ENCODE data around the gene RBM19. TPM values are rescaled to one million over a fixed set of nuclear protein-coding genes. Genes with fewer than 3 reads are reported as not detected.

RBM19 gene
- total and polyA plus RNA-seq, 3 experiments from 2014 or later = 12.6 to 114 (median 109) TPM

DNA sequence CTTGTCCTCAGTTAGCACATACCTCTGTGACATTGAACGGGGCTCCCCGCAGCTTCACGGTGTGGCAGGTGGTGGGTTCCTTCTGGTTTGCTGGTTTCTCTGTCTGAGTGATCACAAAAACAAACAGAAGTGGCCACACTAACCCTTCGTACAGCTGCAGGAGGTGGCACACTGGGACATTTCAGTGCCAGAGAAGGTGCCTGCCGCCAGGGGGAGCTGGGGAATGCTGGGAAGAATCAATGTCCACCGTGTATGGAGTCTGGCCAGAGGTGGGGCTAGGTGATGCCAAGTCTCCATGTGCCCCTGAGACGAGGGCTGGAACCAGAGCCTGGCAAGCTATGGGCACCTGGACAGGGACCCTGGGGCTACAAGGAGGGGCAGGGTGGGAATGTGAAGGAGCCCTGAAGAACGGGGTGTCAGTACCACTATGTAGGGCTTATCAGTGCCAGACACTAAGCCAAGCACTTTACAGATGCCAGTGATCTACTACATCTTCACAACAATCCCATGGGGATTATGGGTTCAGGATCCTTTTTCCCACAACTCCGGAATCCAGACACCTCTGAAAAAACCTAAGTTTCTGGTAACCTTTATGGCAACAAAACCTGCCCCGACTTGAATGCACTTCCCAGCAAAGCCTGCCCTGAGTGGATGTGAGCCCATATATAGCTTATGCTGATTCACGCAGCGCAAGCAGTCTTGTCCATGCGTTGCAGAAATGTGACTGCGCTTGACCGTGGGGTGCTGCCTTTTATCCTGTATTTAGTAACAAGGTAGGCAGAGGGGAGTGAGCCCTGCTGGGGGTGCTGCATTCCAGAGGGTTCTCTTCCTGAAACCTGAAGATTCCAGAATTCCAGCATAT is 10.8 kb downstream of the RBM19 start:
- Mint-ChIP-seq H3K4me1 (peaks cover 0 to 1% (median 0%) of the 10 kb centered on the region in 3 donors), H3K36me3 (peaks cover 5 to 99% (median 27%) of the 10 kb centered on the region in 3 donors), H3K4me3 (no peak overlapping the region), H3K27me3 (no peaks in the 10 kb centered on the region), H3K27ac (peak overlapping the region in 2 of 8 donors; percentile 29 to 51), H3K9me3 (no peaks in the 10 kb centered on the region)
- ChIA-PET POLR2A (no interaction called here), CTCF (interaction anchor here (1.4 kb wide), 1 partner anchor 11 kb away, joined by 6 read pairs; the partner anchor contains the start of gene RBM19)
- Histone ChIP-seq H3K27me3 (ENCODE audit: insufficient read depth, low read length, poor library complexity, severe bottlenecking) (no peaks in the 10 kb centered on the region), H3K4me3 (ENCODE audit: low read length) (no peak overlapping the region), H3K9me3 (ENCODE audit: low read length) (no peaks in the 10 kb centered on the region), H3K4me1 (ENCODE audit: insufficient read depth, low read length) (no peaks in the 10 kb centered on the region), H3K36me3 (ENCODE audit: insufficient read depth, low read length) (peaks cover 73% of the 10 kb centered on the region), H3K27ac (ENCODE audit: low read depth, low read length) (no peak overlapping the region)
- no peak for DNase-seq

DNA sequence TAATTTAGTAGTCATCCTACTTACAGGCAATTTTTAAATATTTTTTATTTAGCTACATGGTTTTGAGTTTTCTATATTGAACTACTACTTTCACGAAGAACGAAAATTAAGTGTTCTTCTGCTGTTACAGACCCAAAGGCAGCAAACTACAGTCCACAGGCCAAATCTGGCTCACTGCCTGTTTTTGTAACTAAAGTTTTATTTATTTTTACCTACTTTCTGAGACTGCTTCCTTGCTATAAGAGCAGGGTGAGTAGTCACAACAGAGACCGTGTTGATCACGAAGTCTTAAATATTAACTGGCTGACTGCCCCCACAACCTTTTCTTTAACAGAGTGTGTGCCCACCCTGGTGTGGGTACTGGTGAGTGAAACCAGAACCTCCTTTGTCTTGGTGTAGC is 11.6 kb downstream of the RBM19 start:
- Histone ChIP-seq H3K27me3 (ENCODE audit: insufficient read depth, low read length, poor library complexity, severe bottlenecking) (no peaks in the 10 kb centered on the region), H3K9me3 (ENCODE audit: low read length) (no peaks in the 10 kb centered on the region), H3K27ac (ENCODE audit: low read depth, low read length) (no peak overlapping the region), H3K36me3 (ENCODE audit: insufficient read depth, low read length) (peaks cover 72% of the 10 kb centered on the region), H3K4me3 (ENCODE audit: low read length) (no peak overlapping the region), H3K4me1 (ENCODE audit: insufficient read depth, low read length) (no peaks in the 10 kb centered on the region)
- Mint-ChIP-seq H3K4me1 (peaks cover 0 to 1% (median 0%) of the 10 kb centered on the region in 3 donors), H3K4me3 (no peak overlapping the region), H3K36me3 (peaks cover 5 to 99% (median 23%) of the 10 kb centered on the region in 3 donors), H3K9me3 (no peaks in the 10 kb centered on the region), H3K27ac (peak overlapping the region in 1 of 8 donors; percentile 51), H3K27me3 (no peaks in the 10 kb centered on the region)
- POLR2A ChIA-PET = no interaction called here
- no peak for DNase-seq
- CTCF ChIA-PET = interaction anchor here (1.4 kb wide), 1 partner anchor 12 kb away, joined by 6 read pairs; the partner anchor contains the start of gene RBM19

GRCh38 chr12:113950873-113951272 is 15.3 kb downstream of the RBM19 start:
- Mint-ChIP-seq H3K4me3 (no peak overlapping the region), H3K27me3 (no peaks in the 10 kb centered on the region), H3K4me1 (no peaks in the 10 kb centered on the region), H3K27ac (peak overlapping the region in 1 of 8 donors; percentile 41), H3K36me3 (peaks cover 6 to 100% (median 34%) of the 10 kb centered on the region in 3 donors), H3K9me3 (no peaks in the 10 kb centered on the region)
- Histone ChIP-seq H3K9me3 (ENCODE audit: low read length) (no peaks in the 10 kb centered on the region), H3K4me3 (ENCODE audit: low read length) (no peak overlapping the region), H3K27me3 (ENCODE audit: insufficient read depth, low read length, poor library complexity, severe bottlenecking) (no peaks in the 10 kb centered on the region), H3K36me3 (ENCODE audit: insufficient read depth, low read length) (peaks cover 71% of the 10 kb centered on the region), H3K4me1 (ENCODE audit: insufficient read depth, low read length) (no peaks in the 10 kb centered on the region), H3K27ac (ENCODE audit: low read depth, low read length) (no peak overlapping the region)
- POLR2A ChIA-PET = no interaction called here
- no peak for DNase-seq
- CTCF ChIA-PET = interaction anchor here (1.6 kb wide), 1 partner anchor 16 kb away, joined by 5 read pairs; the partner anchor contains the start of gene RBM19

GRCh38 chr12:113949321-113950305 is 16.5 kb downstream of the RBM19 start:
- DNase-seq = no peak
- Mint-ChIP-seq H3K27me3 (no peaks in the 10 kb centered on the region), H3K9me3 (no peaks in the 10 kb centered on the region), H3K4me1 (no peaks in the 10 kb centered on the region), H3K36me3 (peaks cover 7 to 99% (median 32%) of the 10 kb centered on the region in 3 donors), H3K4me3 (no peak overlapping the region), H3K27ac (no peak overlapping the region)
- POLR2A ChIA-PET = no interaction called here
- Histone ChIP-seq H3K9me3 (ENCODE audit: low read length) (no peaks in the 10 kb centered on the region), H3K4me1 (ENCODE audit: insufficient read depth, low read length) (no peaks in the 10 kb centered on the region), H3K27ac (ENCODE audit: low read depth, low read length) (no peak overlapping the region), H3K27me3 (ENCODE audit: insufficient read depth, low read length, poor library complexity, severe bottlenecking) (no peaks in the 10 kb centered on the region), H3K4me3 (ENCODE audit: low read length) (no peak overlapping the region), H3K36me3 (ENCODE audit: insufficient read depth, low read length) (peaks cover 64% of the 10 kb centered on the region)
- CTCF ChIA-PET = no interaction called here

GRCh38 chr12:113948151-113948914 is 17.8 kb downstream of the RBM19 start:
- no peak for DNase-seq
- Histone ChIP-seq H3K9me3 (ENCODE audit: low read length) (no peaks in the 10 kb centered on the region), H3K4me1 (ENCODE audit: insufficient read depth, low read length) (no peaks in the 10 kb centered on the region), H3K4me3 (ENCODE audit: low read length) (no peak overlapping the region), H3K36me3 (ENCODE audit: insufficient read depth, low read length) (peaks cover 57% of the 10 kb centered on the region), H3K27ac (ENCODE audit: low read depth, low read length) (no peak overlapping the region), H3K27me3 (ENCODE audit: insufficient read depth, low read length, poor library complexity, severe bottlenecking) (no peaks in the 10 kb centered on the region)
- Mint-ChIP-seq H3K27me3 (no peaks in the 10 kb centered on the region), H3K4me1 (no peaks in the 10 kb centered on the region), H3K36me3 (peaks cover 7 to 96% (median 29%) of the 10 kb centered on the region in 3 donors), H3K9me3 (no peaks in the 10 kb centered on the region), H3K4me3 (no peak overlapping the region), H3K27ac (peak overlapping the region in 2 of 8 donors; percentile 60 to 80)
- ChIA-PET POLR2A (no interaction called here), CTCF (no interaction called here)

DNA sequence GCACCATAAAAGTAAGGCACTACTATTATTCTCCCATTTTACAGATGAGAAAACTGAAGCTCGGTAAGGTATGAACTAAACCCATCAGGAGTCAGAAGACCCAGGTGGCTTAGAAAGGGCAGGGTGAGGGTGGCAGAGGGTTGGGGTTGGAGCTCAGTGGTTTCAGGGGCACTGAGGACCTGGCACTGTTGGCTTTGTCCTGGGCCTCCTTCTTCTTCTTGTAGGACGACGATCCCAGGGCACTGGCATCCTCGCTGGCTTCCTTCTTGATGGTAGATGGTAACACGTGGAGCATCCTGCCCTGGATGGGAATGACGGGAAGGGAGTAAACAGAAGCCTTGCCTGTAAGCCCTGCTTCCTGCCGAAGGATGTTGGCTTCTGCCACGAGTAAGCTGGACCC is 19.9 kb downstream of the RBM19 start:
- Histone ChIP-seq H3K27me3 (ENCODE audit: insufficient read depth, low read length, poor library complexity, severe bottlenecking) (no peaks in the 10 kb centered on the region), H3K4me1 (ENCODE audit: insufficient read depth, low read length) (no peaks in the 10 kb centered on the region), H3K36me3 (ENCODE audit: insufficient read depth, low read length) (peaks cover 62% of the 10 kb centered on the region), H3K4me3 (ENCODE audit: low read length) (no peak overlapping the region), H3K9me3 (ENCODE audit: low read length) (no peaks in the 10 kb centered on the region), H3K27ac (ENCODE audit: low read depth, low read length) (no peak overlapping the region)
- ChIA-PET POLR2A (no interaction called here), CTCF (no interaction called here)
- H3K4me3 Mint-ChIP-seq = no peak overlapping the region
- no peaks in the 10 kb centered on the region for H3K9me3 Mint-ChIP-seq
- H3K27ac Mint-ChIP-seq = no peak overlapping the region
- H3K36me3 Mint-ChIP-seq = peaks cover 17 to 96% (median 34%) of the 10 kb centered on the region in 3 donors
- DNase-seq = no peak
- no peaks in the 10 kb centered on the region for H3K27me3 Mint-ChIP-seq
- H3K4me1 Mint-ChIP-seq = no peaks in the 10 kb centered on the region

DNA sequence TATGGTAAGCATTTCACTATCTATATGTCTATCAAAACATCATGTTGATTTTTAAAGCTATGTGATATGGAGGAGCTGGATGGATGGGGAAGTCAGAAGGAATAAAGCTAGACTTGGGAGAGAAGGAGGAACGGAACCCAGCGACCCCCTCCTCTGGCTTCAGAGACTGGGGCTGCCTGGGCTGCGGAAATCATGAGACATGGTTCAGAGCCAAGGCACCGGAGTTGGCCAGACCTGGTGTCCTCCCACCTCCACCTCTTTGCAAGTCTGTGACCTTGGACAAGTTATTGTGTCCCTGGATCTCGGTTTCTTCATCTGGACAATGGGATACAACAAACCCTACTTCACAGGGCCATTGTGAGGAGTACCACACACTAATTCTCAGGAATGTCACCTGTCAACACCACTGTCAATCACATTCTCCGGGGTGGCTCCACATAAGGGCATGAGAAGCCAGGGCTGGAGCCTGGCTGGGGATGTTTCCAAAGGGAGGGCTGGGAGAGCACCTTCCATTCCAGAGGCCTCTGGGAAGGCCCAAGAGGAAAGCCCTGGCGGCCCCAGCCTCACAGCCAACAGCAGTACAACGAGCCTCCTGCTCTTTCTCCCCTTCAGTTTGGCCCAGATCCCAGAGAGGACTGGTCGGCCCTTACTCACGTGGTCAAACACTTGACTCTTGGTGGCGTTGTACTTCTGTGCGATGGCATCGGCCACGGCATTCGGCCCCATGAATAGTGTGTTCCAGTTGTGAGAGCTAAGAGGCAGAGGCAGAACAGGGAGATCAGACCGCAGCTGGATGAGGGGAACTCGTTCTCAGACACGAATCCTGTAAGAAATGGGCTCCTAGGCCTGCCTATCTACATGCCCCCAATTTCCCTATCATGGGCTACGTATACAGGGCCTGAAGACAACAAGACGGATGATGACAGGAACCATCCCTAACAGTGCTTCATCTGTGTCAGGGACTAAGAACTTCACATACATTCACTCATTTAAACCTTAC is 20.7 kb downstream of the RBM19 start:
- Mint-ChIP-seq H3K4me1 (no peaks in the 10 kb centered on the region), H3K36me3 (peaks cover 19 to 96% (median 34%) of the 10 kb centered on the region in 3 donors), H3K9me3 (no peaks in the 10 kb centered on the region), H3K27me3 (no peaks in the 10 kb centered on the region), H3K27ac (no peak overlapping the region), H3K4me3 (no peak overlapping the region)
- H3K4me3 ChIP-seq (ENCODE audit: low read length) = no peak overlapping the region
- no peak for DNase-seq
- H3K4me1 ChIP-seq (ENCODE audit: insufficient read depth, low read length) = no peaks in the 10 kb centered on the region
- CTCF ChIA-PET = no interaction called here
- POLR2A ChIA-PET = no interaction called here
- H3K9me3 ChIP-seq (ENCODE audit: low read length) = no peaks in the 10 kb centered on the region
- H3K27ac ChIP-seq (ENCODE audit: low read depth, low read length) = no peak overlapping the region
- no peaks in the 10 kb centered on the region for H3K27me3 ChIP-seq (ENCODE audit: insufficient read depth, low read length, poor library complexity, severe bottlenecking)
- H3K36me3 ChIP-seq (ENCODE audit: insufficient read depth, low read length) = peaks cover 56% of the 10 kb centered on the region
